Placental pericyte (primary cell): ENCODE measurements around the gene TUBB8. TPM values are rescaled to one million over a fixed set of nuclear protein-coding genes. Genes with fewer than 3 reads are reported as not detected.

Experiments
- total RNA-seq: library from RNA; depleted of rRNA; stranded (reverse); fragments of >200 nt; gene quantifications from 2 replicates; pipeline ENCODE4 v1.2.3, GENCODE V29; 2012

The TUBB8 gene
- total RNA-seq, result not detected in 2 replicates

DNA sequence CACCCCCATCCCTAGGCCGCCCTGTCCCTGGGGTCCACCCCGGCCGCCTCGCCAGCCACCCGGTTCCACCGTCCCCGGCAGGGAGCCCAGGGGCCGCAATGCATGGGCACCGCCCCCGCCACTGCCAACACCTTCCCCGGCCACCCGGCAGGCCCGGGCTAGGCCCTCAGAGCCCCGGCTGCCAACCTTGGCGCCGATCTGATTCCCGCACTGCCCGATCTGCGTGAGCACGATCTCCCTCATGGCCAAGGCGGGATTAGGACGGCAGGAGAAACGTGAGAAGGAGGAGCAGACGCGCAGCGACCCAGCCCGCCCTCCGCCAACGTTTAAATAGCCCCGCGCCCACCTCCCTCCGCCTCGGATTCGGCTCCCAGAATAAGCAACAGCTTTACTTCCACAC, at the start of gene TUBB8:
TSS of gene TUBB8 (minus strand) at position 301 of the 400 bp plus-strand sequence. CDS start at position 243, 58 bp downstream.

Other genes starting within 250 kb of the TUBB8 start
- gene ZMYND11, start 86.2 kb upstream of the TUBB8 start, total RNA-seq, result 59.3 and 65.7 TPM in 2 replicates